OCI-LY1 (cell line): Measurements from ENCODE around the gene ENTR1.
"Not testable (repeated sequence)": the region's sequence is repeated elsewhere in the genome, so short reads cannot be mapped to it uniquely, and the experiment has no call there.

Experiments
- H2AFZ ChIP-seq: fragments of 200-600 bp; sonication (generic), shearing (Covaris generic); 2 replicates; pipeline ENCODE4 v1.6.0; 2014; ENCODE audit warnings: antibody characterized with exemption, mild to moderate bottlenecking, low read length
- H3F3A ChIP-seq: fragments of 200-600 bp; sonication (generic), shearing (Covaris generic); 2 replicates; pipeline ENCODE4 v1.6.0; 2014; ENCODE audit warnings: mild to moderate bottlenecking, antibody characterized with exemption, low read length, moderate library complexity; ENCODE audit not compliant: insufficient read depth
- H3K27ac ChIP-seq: fragments of 200-600 bp; sonication (generic); 2 replicates; pipeline ENCODE4 v1.5.1; 2014; ENCODE audit warnings: low read length, mixed run types, mild to moderate bottlenecking, low read depth; ENCODE audit not compliant: poor library complexity, severe bottlenecking
- H3K27me3 ChIP-seq: fragments of 200-600 bp; sonication (generic); 2 replicates; pipeline ENCODE4 v1.6.0; 2014; ENCODE audit warnings: antibody characterized with exemption, mild to moderate bottlenecking, low read length, moderate library complexity; ENCODE audit not compliant: insufficient read depth
- H3K36me3 ChIP-seq: fragments of 200-600 bp; sonication (generic); 2 replicates; pipeline ENCODE4 v1.6.1; 2014; ENCODE audit warnings: mild to moderate bottlenecking, antibody characterized with exemption, low read length, moderate library complexity, mixed read lengths; ENCODE audit not compliant: insufficient read depth
- H3K4me1 ChIP-seq: fragments of 200-600 bp; sonication (generic); 2 replicates; pipeline ENCODE4 v1.5.1; 2014; ENCODE audit warnings: mild to moderate bottlenecking, low read length, moderate library complexity; ENCODE audit not compliant: insufficient read depth, severe bottlenecking
- H3K4me2 ChIP-seq: fragments of 200-600 bp; sonication (generic), shearing (Covaris generic); 2 replicates; pipeline ENCODE4 v1.6.1; 2014; ENCODE audit warnings: low read length
- H3K4me3 ChIP-seq: fragments of 200-600 bp; sonication (generic); 2 replicates; pipeline ENCODE4 v1.5.1; 2014; ENCODE audit warnings: low read length, low read depth, mild to moderate bottlenecking, mixed read lengths; ENCODE audit not compliant: poor library complexity, severe bottlenecking
- H3K79me2 ChIP-seq: fragments of 200-600 bp; shearing (Covaris generic); 2 replicates; pipeline ENCODE4 v1.6.1; 2016; ENCODE audit warnings: mixed run types, low read length, mixed read lengths; ENCODE audit not compliant: insufficient read depth
- H3K9ac ChIP-seq: fragments of 200-600 bp; sonication (generic), shearing (Covaris generic); 2 replicates; pipeline ENCODE4 v1.6.1; 2014; ENCODE audit warnings: mild to moderate bottlenecking, low read length, mixed read lengths
- H3K9me2 ChIP-seq: fragments of 200-600 bp; sonication (generic), shearing (Covaris generic); 2 replicates; pipeline ENCODE4 v1.6.1; 2014; ENCODE audit warnings: low read depth, mild to moderate bottlenecking, low read length, mixed read lengths
- H3K9me3 ChIP-seq: fragments of 200-600 bp; shearing (Covaris generic); 2 replicates; pipeline ENCODE4 v1.6.1; 2014; ENCODE audit warnings: low read length, mixed read lengths
- H4K20me1 ChIP-seq: fragments of 200-600 bp; sonication (generic), shearing (Covaris generic); 2 replicates; pipeline ENCODE4 v1.6.0; 2016; ENCODE audit warnings: mild to moderate bottlenecking, low read length; ENCODE audit not compliant: insufficient read depth
- CTCF ChIP-seq: fragments of 200-600 bp; sonication (generic), shearing (Covaris generic); IDR thresholded peaks from 2 replicates; pipeline ENCODE4 v1.5.1; 2017; ENCODE audit warnings: mild to moderate bottlenecking, antibody characterized with exemption, low read length, moderate library complexity, mixed read lengths
- EZH2 ChIP-seq: fragments of 200-600 bp; sonication (generic), shearing (Covaris generic); IDR thresholded peaks from 2 replicates; pipeline ENCODE4 v1.8.0; 2017; ENCODE audit warnings: borderline replicate concordance, mixed run types, mild to moderate bottlenecking, antibody characterized with exemption, low read length, moderate library complexity, mixed read lengths

Gene ENTR1

GRCh38 chr9:136407911-136408310 lies 2.5 kb downstream of the ENTR1 start:
- no peak overlapping the region for H3K4me3 ChIP-seq
- no peak overlapping the region for H2AFZ ChIP-seq
- peaks cover 31% of the 10 kb centered on the region for H3K4me1 ChIP-seq
- H3K36me3 ChIP-seq: peaks cover 65% of the 10 kb centered on the region
- H3K9me2 ChIP-seq: no peaks in the 10 kb centered on the region
- no peaks in the 10 kb centered on the region for H3K9me3 ChIP-seq
- peaks cover 26% of the 10 kb centered on the region for H3K79me2 ChIP-seq
- TF ChIP-seq CTCF (no peak), EZH2 (no peak)
- no peaks in the 10 kb centered on the region for H3K27me3 ChIP-seq
- H4K20me1 ChIP-seq: no peaks in the 10 kb centered on the region
- H3K9ac ChIP-seq: no peak overlapping the region
- no peaks in the 10 kb centered on the region for H3F3A ChIP-seq
- H3K27ac ChIP-seq: no peak overlapping the region
- H3K4me2 ChIP-seq: no peak overlapping the region

GRCh38 chr9:136407061-136407460 lies 3.4 kb downstream of the ENTR1 start:
- peaks cover 23% of the 10 kb centered on the region for H3K79me2 ChIP-seq
- H3F3A ChIP-seq, H4K20me1 ChIP-seq, H3K4me3 ChIP-seq, H2AFZ ChIP-seq, H3K9me3 ChIP-seq, H3K27me3 ChIP-seq, H3K27ac ChIP-seq, H3K9me2 ChIP-seq, H3K4me2 ChIP-seq, H3K9ac ChIP-seq: not testable (repeated sequence)
- H3K36me3 ChIP-seq: peaks cover 65% of the 10 kb centered on the region
- peaks cover 28% of the 10 kb centered on the region for H3K4me1 ChIP-seq

- peaks cover 72% of the 10 kb centered on the region for H3K36me3 ChIP-seq
- not testable (repeated sequence) for H3K27ac ChIP-seq
Measured at GRCh38 chr9:136405904-136406303, 4.5 kb downstream of the ENTR1 start.

GRCh38 chr9:136405481-136405880 lies 4.9 kb downstream of the ENTR1 start:
- 0 out of 2 replicates have a peak, but pooled peaks cover 7% of the 10 kb centered on the region for H3K79me2 ChIP-seq
- no peak overlapping the region for H2AFZ ChIP-seq
- TF ChIP-seq EZH2 (no peak), CTCF (no peak)
- no peaks in the 10 kb centered on the region for H3F3A ChIP-seq
- peaks cover 72% of the 10 kb centered on the region for H3K36me3 ChIP-seq
- H3K9me2 ChIP-seq: no peaks in the 10 kb centered on the region
- no peak overlapping the region for H3K9ac ChIP-seq
- H3K4me1 ChIP-seq: peaks cover 19% of the 10 kb centered on the region
- H3K9me3 ChIP-seq: no peaks in the 10 kb centered on the region
- no peaks in the 10 kb centered on the region for H3K27me3 ChIP-seq
- no peak overlapping the region for H3K4me3 ChIP-seq
- no peak overlapping the region for H3K4me2 ChIP-seq
- H3K27ac ChIP-seq: no peak overlapping the region
- no peaks in the 10 kb centered on the region for H4K20me1 ChIP-seq

More at GRCh38 chr9:136405904-136406303, 4.5 kb downstream of the ENTR1 start:
- not testable (repeated sequence) for H4K20me1 ChIP-seq, H3K4me3 ChIP-seq, H3K9me2 ChIP-seq, H2AFZ ChIP-seq, H3K4me2 ChIP-seq, H3K9ac ChIP-seq, H3K9me3 ChIP-seq, H3K27me3 ChIP-seq, H3F3A ChIP-seq
- Histone ChIP-seq H3K4me1 (peaks cover 16% of the 10 kb centered on the region), H3K79me2 (peaks cover 11% of the 10 kb centered on the region)
